GM12801 (cell line): ENCODE measurements around the gene RBM47.

Experiments
- CTCF ChIP-seq: IDR thresholded peaks from one replicate; pipeline ENCODE4 v1.5.1; 2011; ENCODE audit warnings: control low read depth; ENCODE audit not compliant: insufficient read length; ENCODE audit errors: extremely low read depth

RBM47 gene

GRCh38 chr4:40473578-40474388, 155.9 kb downstream of the RBM47 start:
- no peak for TF ChIP-seq CTCF

DNA sequence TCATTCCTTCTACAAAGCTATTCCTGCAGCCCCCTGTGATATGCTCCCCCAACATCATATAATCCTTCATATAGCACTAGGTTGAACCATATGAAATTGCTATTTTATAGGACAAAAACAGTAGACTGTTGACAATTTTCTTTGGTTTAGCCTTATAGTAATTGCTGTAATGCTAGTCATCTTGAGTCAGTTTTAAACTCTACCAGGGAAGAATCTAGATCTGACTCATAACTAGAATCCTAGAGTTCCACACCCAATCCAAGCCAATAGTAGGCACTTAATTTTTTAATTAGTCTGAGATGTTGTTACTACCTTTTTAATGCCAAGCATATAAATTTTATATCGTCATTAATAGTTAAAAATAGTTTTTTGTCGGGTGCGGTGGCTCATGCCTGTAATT, 157.7 kb downstream of the RBM47 start:
- TF ChIP-seq CTCF, result no peak

GRCh38 chr4:40466789-40467188, 162.9 kb downstream of the RBM47 start:
- no peak for TF ChIP-seq CTCF

DNA sequence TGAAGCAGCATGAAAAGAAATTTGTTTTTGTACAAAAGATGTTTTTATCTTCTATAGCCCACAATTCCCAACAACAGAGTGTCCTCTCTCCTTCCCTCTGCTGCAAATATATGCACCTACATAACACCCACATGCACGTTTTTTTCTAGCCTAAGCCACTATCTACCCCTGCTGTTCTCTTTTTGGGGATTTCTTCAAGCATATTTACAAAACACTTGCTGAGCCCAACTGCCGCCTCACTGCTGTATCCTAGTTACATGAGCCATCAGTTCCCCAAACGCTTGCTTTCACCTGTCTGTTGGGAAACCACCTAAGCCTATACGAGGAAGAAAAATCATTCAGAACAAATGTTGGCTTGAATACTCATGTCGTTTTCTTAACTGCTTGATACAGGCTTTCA, 167.3 kb downstream of the RBM47 start:
- no peak for TF ChIP-seq CTCF

GRCh38 chr4:40461879-40462278, 167.8 kb downstream of the RBM47 start:
- TF ChIP-seq CTCF, result no peak

- no peak for TF ChIP-seq CTCF
Observed at GRCh38 chr4:40461062-40461461, 168.6 kb downstream of the RBM47 start.

DNA sequence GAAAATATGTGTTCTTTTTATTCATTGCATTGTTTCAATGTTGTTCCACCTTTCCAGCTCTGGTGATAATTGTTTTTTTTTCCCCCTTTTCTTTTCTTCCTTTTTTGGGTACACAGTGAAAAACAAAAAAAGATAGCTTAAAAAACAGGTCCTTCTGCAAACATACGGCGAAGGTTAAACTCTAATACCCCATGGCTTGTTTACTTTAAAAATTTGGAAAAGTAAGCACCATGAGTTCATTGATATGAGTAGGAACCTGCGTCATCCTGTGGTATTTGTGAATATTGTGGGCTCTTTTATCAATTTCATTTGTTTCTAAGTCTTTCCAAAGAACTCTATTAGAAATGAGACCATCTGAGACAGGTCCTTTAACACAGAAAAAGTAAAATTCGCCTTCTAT, 171.0 kb downstream of the RBM47 start:
- no peak for TF ChIP-seq CTCF
